GM10847 (cell line): Measurements from ENCODE around the gene GRIK4.

Experiments
- POLR2A ChIP-seq: IDR thresholded peaks from 2 replicates; pipeline ENCODE4 v1.6.1; 2011; ENCODE audit not compliant: insufficient read length; ENCODE audit errors: extremely low read depth

Gene GRIK4

DNA sequence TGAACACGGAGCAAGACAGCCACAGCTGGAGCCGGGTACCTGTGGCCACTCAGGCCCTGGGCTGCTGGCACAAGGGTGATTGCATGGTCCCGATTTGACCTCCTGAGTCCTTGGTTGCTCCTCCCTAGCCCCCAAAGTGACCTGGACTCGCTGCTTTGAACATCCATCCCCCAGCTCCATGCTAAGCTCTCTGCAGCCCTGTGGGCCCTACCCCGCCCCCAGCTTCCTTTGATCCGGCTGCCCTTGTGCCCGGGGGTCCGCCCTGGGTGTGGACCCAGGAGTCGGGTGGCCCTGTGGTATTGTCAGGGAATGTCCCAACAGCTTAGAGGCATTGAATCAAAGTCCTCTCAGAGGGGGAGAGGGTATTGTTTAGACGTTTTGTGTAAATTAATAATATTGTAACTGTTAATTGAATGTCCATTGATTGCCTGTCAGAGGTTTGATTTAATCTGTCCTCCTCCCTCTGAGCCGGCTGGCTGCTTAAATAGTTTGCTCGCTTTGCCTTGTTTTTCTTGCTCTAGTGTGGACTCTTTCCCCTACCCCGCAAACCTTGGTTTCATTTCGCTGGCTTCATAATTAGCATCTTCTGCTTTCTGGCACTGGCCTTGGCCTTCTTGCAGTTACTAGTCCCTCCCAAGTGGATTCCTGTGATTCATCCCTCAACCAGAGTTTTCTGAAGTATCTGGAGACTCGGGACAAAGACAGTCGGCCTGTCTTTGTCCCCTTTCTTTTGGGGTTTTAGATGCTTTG lies 20.7 kb downstream of the GRIK4 start:
- no peak for TF ChIP-seq POLR2A

GRCh38 chr11:120532832-120533196 lies 21.3 kb downstream of the GRIK4 start:
- TF ChIP-seq POLR2A, result no peak

DNA sequence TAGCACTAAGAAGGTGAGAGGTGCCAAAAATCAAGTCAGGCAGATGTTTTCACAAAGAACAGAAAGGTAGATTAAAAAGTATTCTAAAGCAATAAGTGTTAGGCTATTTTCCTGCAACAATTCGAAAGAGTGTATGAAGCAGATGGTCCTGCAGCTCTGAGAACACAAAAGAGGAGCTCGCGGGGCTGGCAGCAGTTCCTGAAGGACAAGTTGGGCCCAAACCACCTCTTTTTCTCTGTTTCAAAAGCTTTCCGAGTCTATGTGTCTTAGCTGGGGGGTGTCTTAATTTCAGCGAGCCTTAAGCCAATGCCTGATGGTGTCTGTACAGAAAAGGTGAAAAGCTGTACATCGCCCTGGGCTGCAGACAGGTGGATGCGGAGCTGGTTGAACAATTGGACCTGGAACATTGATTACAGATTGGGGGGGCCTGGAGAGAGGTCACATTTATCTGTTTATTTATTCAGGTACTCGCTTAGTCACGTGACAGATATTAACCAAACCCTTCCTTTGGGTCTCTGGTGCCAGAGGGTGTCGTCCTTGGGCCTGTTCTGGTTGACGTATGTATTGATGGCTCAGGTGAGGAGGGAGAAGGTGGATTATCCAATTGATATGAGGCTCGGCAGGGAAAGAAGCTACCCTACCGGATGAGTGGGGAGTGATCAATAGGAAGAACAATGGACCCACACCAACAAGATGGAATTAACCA lies 24.7 kb downstream of the GRIK4 start:
- no peak for TF ChIP-seq POLR2A

DNA sequence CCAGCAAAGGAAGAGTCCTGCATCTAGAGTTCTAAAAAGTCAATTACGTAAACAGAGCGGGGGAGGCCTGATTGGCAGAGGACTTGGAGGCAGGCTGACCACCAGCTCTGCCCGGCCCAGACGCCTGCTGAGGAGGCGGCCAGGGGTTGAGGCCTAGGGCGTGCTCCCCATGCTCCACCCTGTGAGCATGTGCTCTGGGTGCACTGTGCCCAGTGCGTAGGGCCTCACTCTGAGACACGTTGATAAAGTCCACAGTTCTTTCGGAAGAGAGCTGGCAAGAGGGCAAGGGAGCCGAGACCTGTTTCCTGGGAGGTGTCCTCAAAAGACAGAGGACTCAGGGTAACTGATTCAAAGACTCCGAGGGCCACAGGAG lies 25.2 kb downstream of the GRIK4 start:
- no peak for TF ChIP-seq POLR2A

DNA sequence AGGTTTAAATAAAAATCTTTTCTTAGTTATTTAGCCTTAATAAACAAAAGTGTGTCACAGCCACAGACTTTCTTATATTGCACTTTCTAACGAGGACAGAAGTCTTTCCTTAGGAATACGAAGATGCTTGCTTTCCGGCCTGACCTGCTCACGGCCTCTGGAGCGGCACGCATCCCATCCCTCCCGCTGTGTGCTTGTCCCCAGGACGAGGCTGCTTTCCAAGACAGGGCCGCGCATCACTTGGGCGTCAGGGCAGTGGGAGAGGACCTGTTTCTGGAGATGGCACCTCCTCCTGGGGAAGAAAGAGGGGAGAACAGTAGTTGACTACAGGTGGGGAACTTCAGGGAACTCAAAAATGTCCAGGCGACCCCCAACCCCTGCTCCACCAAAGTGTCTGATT lies 26.4 kb downstream of the GRIK4 start:
- no peak for TF ChIP-seq POLR2A

DNA sequence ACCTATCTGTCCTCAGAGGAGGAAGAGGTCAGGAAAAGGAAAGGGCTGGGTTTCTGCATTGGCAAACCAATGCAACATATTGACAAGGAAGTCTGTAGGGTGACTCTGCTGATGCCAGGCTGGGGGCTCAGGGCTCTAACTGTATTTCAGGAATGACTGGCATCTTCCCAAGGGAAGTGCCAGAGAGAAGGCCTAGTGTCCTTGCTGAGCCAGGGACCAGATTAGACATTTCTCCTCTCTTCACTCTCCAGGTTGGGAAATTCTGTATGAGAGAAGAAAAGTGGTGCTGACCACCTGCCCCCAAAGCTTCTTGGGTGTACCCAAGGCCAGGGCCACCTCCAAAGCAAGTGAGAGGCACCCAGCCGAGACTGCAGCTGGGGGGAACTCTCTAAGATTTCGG lies 27.2 kb downstream of the GRIK4 start:
- no peak for TF ChIP-seq POLR2A

GRCh38 chr11:120539667-120540369 lies 28.3 kb downstream of the GRIK4 start:
- TF ChIP-seq POLR2A, result no peak

- no peak for TF ChIP-seq POLR2A
Observed at GRCh38 chr11:120540744-120541465, 29.4 kb downstream of the GRIK4 start.

DNA sequence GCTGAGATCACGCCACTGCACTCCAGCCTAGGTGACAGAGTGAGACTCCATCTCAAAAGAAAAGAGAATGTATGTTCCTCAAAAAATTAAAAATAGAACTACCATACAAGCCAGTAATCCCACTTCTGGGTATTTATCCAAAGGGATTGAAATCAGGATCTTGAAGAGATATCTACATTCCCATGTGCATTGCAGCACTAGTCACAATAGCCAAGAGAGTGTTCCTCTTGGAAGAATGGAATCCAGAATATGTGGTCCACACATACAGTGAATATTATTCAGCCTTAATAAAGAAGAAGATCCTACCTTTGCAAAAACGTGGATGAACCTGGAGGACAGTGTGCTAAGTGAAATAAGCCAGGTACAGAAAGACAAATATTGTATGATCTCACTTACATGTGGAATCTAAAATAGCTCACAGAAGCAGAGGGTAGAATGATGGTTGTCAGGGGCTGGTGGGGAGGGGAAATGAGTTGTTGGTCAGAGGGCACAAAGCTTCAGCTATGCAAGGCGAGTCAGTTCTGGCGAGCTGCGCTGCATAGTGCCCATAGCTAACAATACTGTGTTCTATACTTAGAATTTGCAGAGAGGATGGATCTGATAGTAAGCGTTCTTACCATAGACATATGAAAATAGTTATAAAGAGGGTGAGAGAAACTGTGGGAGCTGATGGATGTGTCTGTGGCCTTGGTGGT lies 32.1 kb downstream of the GRIK4 start:
- TF ChIP-seq POLR2A, result no peak

GRCh38 chr11:120545813-120546212 lies 34.3 kb downstream of the GRIK4 start:
- TF ChIP-seq POLR2A, result no peak

DNA sequence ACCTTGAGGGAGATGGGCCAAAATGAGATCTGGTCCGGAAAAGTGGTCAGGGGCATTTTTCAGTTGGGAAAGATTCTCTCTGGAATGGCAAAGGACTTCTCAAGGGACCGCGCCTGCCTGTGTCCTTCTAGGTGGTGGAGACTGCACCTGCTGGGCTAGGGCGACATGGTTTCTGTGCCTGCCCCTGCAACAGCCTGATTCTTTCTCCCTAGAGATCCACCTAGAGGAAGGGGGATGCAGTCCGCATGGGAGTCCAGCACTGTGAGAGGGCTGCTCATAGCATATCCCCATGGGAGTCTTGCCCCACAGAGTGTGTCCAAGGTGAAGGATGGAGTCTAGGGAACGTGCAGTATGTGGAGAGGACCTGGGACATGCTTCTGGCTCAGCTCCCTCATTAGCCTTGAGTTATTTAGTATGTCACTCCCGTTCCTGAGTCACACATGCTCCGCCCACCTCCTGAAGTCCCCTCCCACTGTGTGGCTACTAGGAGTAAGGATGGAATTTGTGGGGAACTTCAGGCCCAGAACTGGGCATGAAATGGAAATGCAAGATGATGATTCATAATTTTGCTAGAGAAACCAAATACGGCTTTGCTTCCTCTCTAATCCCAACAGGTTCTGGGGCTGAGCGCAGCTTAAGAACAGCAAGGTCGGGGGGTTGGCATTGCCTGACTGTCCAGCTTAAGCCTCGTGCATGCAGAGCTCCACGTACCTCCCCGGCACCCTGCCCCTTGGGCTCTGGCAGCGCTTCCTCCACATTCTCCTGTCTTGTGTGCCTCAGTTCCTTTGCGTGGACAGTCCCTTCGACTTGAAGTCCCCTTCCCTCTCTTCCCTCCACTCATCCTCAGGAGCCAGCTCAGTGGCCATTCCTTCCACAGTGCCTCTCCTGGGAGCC lies 35.0 kb downstream of the GRIK4 start:
- no peak for TF ChIP-seq POLR2A

- TF ChIP-seq POLR2A, result no peak
Observed at GRCh38 chr11:120547316-120547715, 35.8 kb downstream of the GRIK4 start.

- no peak for TF ChIP-seq POLR2A
Observed at GRCh38 chr11:120547811-120548681, 36.5 kb downstream of the GRIK4 start.
